ENCODE measurements around the gene RACK1.

GRCh38 chr5:181198905-181199519 lies 44.7 kb downstream of the RACK1 start:
- TF ChIP-seq EP300 (IDR thresholded peaks at IDR 0.05) (no peak), POLR2A (IDR thresholded peaks at IDR 0.05) (no peak)
- TF ChIP-seq, protein P1, sequence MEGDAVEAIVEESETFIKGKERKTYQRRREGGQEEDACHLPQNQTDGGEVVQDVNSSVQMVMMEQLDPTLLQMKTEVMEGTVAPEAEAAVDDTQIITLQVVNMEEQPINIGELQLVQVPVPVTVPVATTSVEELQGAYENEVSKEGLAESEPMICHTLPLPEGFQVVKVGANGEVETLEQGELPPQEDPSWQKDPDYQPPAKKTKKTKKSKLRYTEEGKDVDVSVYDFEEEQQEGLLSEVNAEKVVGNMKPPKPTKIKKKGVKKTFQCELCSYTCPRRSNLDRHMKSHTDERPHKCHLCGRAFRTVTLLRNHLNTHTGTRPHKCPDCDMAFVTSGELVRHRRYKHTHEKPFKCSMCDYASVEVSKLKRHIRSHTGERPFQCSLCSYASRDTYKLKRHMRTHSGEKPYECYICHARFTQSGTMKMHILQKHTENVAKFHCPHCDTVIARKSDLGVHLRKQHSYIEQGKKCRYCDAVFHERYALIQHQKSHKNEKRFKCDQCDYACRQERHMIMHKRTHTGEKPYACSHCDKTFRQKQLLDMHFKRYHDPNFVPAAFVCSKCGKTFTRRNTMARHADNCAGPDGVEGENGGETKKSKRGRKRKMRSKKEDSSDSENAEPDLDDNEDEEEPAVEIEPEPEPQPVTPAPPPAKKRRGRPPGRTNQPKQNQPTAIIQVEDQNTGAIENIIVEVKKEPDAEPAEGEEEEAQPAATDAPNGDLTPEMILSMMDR (IDR thresholded peaks at IDR 0.05) = no peak
